KOPT-K1 (cell line): ENCODE results near the gene TMEM269.

Source experiments
- H3K27ac ChIP-seq: fragments of 200-600 bp; sonication (generic); 2 replicates; pipeline ENCODE4 v1.5.1; 2016; ENCODE audit warnings: antibody characterized with exemption, mild to moderate bottlenecking, low read depth, low read length; ENCODE audit not compliant: poor library complexity, severe bottlenecking
- H3K36me3 ChIP-seq: fragments of 200-600 bp; sonication (generic); 2 replicates; pipeline ENCODE4 v1.5.1; 2017; ENCODE audit warnings: antibody characterized with exemption, mild to moderate bottlenecking, low read length, moderate library complexity; ENCODE audit not compliant: insufficient read depth
- H3K9me3 ChIP-seq: fragments of 200-600 bp; sonication (generic); 2 replicates; pipeline ENCODE4 v1.5.1; 2017; ENCODE audit warnings: antibody characterized with exemption, low read length, mild to moderate bottlenecking; ENCODE audit not compliant: insufficient read depth, poor library complexity, severe bottlenecking

TMEM269 gene, protein sequence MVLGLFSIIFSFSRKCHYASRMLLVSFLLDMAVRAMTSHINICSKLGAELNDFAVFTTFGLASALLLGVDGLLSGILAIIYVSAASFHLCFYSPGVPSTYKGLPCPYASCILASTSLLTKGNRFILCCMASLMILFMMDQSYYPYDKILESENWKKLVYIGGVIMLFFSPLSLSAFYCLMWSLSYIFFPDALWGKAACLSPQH

DNA sequence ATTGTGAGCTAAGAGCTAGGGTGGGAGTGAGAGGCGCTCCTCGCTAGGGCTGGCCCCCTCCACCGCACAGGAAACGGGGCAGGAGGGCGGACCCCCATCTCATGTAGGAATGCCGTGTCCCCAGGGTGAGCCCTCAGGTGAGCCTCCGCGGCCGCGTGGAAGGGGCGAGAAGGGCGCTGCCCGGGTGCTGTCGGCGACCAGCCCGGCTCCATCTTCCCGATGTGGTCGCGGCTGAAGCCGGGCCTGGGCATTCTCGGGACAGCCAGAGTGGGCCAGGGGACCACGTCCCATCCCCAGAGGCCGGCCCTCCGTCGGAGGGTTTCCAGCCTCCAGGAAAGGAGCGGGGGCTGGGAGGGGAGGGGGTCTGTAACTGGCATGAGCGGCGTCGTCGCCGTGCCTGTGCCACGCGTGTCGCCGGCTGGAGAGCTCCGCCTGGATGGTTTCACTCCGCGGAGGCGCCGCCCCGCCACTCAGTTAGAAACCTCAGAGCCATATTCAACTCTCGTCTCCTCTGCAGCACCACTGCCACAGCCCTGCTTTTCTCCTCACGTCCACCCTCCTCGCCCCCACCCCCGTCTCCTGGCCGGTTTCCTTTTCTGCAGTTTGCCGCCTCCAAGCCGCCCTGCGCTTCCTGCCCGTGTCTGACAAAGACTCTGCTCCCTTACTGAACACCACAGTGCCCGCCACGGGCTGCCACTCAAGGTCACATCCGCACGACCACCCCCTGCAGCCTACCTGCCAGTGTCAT is at the start of gene TMEM269:
TSS of gene TMEM269 (plus strand) at position 46 of the 748 bp plus-strand sequence. CDS start 4,903 bp downstream, outside the sequence.
- Histone ChIP-seq H3K36me3 (peaks cover 45% of the 10 kb centered on the region), H3K27ac (no peak within 1 kb of the TSS), H3K9me3 (no peaks in the 10 kb centered on the region)

DNA sequence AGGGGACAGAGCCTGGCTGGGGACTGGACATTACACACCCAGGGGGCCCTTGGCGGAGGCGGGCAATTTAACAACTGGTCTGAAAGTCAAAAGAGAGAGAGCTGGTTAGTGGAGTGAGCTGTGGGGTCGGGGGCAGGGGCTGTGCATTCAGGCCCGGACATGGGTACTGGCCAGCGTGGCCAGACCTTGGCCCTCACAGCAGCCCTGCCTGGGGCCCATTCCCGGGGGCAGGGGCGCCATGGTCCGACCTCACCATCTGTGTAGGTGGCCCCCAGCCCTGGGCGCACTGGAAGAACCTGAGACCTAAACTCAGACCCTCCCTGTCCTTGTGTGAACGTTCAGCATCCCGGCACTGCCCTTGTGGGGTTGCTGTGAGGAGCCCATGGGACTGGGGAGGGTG is 49.7 kb upstream of the TMEM269 start:
- Histone ChIP-seq H3K36me3 (no peaks in the 10 kb centered on the region), H3K27ac (no peak overlapping the region), H3K9me3 (no peaks in the 10 kb centered on the region)

DNA sequence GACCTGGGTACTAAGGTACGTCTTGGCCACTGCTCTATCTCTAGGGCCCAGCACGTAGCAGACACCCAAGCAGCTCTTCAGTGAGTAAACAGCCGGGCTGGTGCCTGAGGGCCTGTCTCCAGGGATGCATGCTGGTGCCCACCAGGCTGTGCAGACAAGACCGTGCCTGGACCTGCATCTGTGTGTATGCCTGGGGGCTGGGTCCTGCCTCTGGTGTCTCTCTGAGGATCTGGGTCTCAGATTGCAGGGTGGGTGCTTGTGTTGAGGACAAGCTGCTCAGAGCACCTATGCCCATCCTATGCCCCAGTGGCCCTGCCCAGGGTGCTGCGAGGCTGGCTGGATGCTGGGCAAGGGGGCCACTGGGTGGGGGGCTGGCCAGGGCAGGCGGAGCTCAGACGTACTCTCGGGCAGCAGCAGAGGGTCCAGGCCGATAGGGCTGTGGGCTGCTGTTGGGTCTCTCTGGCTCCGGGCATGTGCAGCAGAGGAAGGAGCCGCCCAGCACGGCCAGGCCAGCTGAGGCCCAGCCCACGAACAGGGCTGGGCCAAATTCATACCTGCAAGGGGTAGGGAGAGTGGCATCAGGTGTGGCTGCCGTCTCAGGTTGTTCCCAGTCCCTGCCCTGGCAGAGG is 49.2 kb upstream of the TMEM269 start:
- Histone ChIP-seq H3K36me3 (no peaks in the 10 kb centered on the region), H3K9me3 (no peaks in the 10 kb centered on the region), H3K27ac (no peak overlapping the region)

DNA sequence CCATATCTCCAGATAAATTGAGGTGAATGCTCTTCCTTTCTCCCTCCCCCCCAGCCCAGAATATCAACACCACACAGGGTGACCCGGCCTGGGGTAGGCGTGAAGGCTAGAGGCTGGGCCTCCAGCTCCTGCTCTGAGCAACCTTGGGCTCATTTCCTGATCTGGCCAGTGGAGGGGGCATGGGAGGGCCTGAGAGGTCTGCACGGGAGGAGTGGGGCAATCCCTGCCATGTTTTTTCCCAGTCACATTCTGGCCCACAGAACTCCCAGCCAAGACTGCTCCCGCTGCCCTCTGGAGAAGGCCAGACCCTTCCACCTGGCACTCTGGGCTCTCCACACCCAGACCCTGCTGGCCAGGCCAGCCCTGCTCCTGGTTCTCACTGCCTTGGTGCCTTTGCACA is 48.6 kb upstream of the TMEM269 start:
- H3K27ac ChIP-seq: no peak overlapping the region
- no peaks in the 10 kb centered on the region for H3K9me3 ChIP-seq
- H3K36me3 ChIP-seq: no peaks in the 10 kb centered on the region

DNA sequence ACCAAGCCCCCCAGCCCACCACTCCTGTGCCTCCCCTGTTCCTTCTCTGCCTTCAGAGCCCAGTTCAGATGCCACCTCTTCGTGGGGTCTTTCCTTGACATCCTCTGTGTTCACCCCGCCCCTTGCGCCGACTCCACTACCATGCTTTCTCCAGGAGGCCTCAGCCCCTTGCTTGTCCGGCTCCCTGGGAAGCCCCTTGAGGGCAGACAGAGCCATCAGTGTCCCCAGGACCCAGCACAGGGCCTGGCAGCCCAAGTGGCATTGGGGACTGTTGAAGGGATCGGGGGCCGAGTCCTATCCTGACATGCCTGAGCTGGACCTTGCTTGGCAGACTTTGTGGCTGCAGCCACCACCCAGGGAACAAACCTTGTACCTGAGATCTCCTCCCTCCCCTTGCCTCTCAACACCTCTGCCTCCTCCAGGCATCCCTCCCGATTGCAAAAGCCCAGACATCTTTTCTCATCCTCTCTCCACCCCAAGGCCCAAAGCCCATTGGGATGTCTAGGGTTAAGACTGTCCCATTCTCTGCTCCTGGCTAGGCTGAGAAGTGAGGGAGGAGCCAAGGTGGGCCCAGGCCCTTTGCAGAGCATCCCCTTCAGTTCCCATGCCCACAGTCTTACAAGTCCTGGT is 48.1 kb upstream of the TMEM269 start:
- no peak overlapping the region for H3K27ac ChIP-seq
- no peaks in the 10 kb centered on the region for H3K9me3 ChIP-seq
- no peaks in the 10 kb centered on the region for H3K36me3 ChIP-seq

DNA sequence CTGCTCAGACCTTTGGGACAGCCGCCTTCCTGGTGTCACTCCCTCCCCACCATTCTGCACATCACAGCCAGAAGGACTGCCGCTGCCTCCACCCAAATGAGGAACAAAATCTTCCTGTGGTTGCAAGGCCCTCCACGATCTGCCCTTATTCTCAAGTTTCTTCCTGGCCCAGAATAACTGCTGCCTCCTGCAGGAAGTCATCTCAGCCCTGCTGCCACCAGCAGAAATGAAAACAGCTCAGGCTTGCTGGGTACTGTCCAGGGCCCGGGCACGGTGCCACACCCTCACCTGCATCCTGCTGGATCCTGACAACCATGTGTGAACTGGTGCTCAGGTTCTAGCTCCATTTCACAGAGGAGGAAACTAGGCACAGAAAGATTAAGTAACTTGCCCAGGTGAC is 47.5 kb upstream of the TMEM269 start:
- Histone ChIP-seq H3K27ac (no peak overlapping the region), H3K9me3 (no peaks in the 10 kb centered on the region), H3K36me3 (no peaks in the 10 kb centered on the region)

DNA sequence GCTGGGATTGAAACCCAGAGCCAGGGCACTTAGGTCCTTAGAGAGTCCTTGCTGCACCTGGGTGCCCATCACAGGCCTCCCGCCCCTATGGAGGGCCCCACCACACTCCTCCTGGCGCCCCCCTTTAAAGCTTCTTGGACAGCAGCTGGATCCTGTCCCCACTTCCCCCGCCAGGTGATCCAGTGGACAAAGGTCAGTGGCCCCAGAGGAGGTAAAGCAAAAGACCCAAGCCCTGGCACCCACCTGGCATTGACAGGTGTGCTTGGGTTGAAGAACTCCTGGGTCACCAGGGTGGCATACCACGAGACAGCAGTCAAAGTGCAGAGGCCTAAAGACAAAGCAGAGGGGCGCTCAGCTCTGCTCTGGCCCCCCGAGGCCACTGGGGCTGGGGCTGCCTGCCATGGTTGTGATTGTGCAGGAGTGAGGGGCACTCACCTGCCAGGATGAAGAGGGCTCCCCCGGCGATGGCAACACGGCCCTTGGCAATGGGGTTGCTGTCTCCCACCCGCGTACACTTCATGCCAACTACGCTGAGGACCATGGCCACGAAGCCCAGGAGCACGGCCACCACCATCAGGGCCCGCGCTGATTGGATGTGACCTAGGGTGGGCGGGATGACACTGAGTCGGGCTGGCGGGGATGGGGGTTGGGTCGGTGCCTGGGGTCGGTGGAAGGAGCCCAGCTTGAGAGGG is 46.7 kb upstream of the TMEM269 start:
- Histone ChIP-seq H3K9me3 (no peaks in the 10 kb centered on the region), H3K27ac (no peak overlapping the region), H3K36me3 (no peaks in the 10 kb centered on the region)

DNA sequence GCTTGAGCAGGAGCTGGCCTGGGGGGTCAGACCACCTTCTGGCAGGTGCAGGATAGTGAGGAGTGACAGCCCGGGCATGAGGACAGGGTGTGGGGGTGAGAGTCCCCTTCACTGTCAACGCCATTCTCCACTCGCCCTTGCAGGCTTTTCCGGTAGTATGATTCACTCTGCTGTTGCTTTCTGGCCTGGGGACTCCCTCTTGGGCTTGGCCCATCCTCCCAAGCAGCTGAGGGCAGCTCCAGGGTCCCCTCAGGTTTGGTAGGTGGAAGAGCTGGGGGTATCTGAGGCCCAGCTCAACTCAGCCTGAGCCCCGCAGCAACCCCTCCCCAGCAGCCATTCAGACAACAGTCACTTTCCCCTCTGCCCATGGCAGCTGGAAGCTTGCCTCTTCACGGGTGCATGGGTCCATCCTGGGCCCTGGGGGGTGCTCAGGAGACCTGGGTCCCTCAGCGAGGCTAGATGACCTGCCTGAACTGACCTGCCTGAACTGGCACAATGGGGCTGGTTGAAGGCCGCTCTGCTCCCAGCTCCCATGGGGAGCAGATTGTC is 46.0 kb upstream of the TMEM269 start:
- Histone ChIP-seq H3K27ac (no peak overlapping the region), H3K36me3 (no peaks in the 10 kb centered on the region), H3K9me3 (no peaks in the 10 kb centered on the region)

DNA sequence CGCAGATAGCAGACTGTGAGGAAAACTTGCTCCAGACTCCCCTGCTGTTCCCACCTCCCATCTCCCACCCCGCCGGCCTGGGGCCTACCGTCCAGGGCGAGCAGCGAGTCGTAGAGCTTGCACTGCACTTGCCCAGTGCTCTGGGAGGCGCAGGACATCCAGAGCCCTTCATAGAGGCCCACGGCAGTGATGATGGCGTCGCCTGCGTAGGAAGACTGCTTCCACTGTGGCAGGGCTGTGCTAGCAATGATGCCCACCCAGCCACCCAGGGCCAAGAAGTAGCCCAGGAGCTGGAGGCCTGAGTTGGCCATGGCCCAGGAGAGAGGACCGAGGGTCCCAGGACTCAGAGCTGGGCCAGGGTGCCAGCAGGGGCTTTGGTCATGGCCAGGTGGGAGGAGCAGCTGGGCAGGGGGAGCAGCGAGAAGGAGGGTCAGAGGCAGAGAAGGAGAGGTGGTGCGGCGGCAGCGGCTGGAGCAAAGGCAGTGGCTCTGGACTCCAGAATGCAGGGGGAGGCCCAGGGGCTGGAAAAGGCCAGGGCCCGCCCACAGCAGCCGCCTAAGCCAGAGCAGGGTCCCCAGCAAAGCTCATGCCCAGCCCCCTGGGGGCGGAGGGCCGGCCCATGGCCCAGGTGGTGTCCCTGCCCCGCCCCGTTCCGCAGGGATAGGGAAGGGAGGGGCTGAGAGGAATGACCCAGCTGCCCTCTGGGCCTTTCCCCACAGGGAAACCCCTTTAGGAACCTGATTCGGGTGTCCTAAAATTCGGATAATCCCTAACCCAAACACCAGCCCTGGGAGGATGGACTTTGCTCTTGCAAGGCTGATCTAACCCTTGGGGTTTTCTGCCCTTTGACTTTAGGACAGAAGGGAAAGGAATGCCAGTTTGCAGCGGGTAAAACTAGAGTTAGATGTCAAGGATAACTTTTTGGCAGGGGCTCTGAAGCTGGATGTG is 44.8 kb upstream of the TMEM269 start, which contains the start of gene CLDN19:
TSS of gene CLDN19 (minus strand) at position 484 of the 948 bp plus-strand sequence. CDS start at position 311, 173 bp downstream.
- no peaks in the 10 kb centered on the region for H3K36me3 ChIP-seq
- no peaks in the 10 kb centered on the region for H3K9me3 ChIP-seq
- no peak within 1 kb of the TSS for H3K27ac ChIP-seq

DNA sequence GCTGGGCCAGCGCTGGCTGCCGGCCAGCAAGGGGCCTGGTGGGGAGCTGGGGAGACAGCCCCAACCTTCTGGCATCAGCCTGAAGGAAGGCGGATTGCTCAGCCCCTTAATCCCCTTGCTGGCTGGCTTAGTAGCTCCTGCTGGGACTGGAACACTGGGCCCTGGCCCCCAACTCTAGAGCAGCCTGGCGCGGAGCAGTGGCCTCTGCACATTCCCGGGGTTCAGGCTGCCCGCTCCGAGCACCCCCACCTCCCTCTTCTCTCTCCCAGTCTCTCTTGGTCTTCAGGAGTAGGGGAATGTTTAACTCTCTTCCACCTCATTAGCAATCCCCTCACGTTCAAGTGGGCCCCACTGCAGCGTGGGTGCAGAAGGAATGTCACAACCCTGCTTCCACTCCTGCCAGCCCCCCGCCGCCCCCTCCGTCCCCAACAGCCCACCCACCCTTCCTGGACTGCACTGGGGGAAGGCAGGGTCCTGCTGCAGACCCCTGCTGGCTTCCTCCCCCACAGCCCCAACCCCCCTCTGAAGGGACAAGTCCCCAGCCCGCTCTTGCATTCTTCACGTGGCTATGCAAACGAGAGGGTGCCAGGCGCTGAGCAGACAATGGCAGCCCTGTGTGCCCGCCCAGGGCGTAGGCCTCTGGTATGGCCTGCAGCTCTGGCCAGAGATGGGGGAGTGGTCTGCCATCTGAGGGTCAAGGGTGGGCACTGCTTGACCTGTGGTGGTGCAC is 43.8 kb upstream of the TMEM269 start:
- Histone ChIP-seq H3K27ac (no peak overlapping the region), H3K36me3 (peaks cover 9% of the 10 kb centered on the region; the same call in 1 of the 2 replicates), H3K9me3 (no peaks in the 10 kb centered on the region)

DNA sequence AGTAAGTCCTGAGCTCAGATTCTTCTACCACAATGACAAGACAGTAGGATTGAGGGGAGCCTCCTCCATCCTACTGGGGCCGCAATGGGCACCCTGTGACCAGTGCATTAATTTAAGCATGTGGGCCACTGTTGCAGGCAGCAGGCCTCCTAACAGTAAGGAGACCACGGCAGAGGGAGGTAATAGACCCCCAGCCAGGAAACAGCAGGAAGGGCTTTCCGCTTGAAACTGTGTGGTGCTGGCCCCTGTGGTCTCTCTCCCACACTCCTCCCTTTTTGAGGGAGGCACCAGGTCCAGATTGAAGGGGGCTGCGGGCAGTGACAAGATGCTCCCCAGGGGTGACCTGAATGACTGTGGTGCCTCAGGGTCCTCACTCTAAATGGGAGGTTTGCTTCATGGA is 43.1 kb upstream of the TMEM269 start:
- Histone ChIP-seq H3K36me3 (peaks cover 15% of the 10 kb centered on the region; the same call in 1 of the 2 replicates), H3K9me3 (no peaks in the 10 kb centered on the region), H3K27ac (no peak overlapping the region)

DNA sequence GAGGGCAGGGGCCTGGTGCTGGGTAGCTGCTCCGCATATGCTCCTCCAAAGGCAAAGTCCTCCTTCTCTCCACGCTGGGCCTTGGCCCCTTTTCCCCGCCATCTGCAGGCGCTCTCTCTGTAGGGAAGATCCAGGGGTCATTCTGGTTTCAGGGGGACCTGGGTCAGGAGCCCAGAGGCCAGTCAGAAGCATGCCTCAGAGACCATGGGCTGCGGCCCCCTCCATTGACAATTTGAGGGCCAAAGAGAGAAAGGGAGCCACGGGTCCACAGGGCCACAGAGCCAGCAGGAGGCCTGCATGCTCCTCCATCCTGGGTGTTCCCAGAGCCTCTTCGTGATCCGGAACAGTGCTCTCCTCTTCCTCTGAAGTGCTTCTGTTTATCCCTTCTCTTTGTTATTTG is 42.6 kb upstream of the TMEM269 start:
- H3K36me3 ChIP-seq: peaks cover 20% of the 10 kb centered on the region; the same call in 1 of the 2 replicates
- H3K27ac ChIP-seq: no peak overlapping the region
- no peaks in the 10 kb centered on the region for H3K9me3 ChIP-seq

DNA sequence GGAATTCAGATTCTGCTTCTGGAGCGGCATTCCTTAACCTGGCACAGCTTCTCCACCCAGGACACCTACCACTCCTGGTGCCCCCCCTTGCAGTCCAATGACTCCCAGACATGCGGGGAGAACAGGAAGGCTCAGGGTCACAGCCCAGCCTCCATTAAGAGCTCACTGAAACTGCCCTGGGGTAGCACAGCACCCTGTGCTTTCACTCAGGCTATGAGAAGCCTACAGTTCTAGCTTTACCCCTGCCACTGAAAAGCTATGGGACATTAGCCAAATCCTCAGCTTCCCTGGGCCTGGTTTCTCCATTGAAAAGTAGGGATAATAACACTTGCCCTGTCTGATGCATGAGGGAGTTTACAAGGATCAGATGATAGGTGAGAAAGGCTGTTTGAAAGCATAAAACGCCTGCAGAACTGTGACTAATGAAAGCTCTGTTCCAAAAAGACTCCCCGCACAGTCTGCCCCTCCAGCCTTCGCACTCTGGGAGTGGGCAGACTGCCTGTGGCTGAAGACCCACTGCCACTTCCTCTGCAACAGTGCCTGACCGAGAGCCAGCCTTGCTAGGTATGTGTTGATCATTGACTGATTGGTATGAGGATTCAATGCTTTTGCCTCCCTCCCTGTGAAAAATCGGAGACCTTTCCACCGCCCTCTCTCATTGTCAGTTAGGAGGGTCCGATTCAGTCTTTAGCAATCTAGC is 42.0 kb upstream of the TMEM269 start:
- Histone ChIP-seq H3K9me3 (no peaks in the 10 kb centered on the region), H3K36me3 (peaks cover 26% of the 10 kb centered on the region; the same call in 1 of the 2 replicates), H3K27ac (no peak overlapping the region)
